IPS DF 19.7 (cell line): ENCODE results near the gene LYSMD3.

Experiments used
- DNase-seq: peaks from one replicate; pipeline ENCODE4 v3.0.0-alpha.2; 2013; ENCODE audit warnings: low read depth, low spot score

Gene LYSMD3

GRCh38 chr5:90483206-90483605 is 46.2 kb downstream of the LYSMD3 start:
- no peak for DNase-seq

- DNase-seq: no peak
Observed at GRCh38 chr5:90480699-90481098, 48.7 kb downstream of the LYSMD3 start.

GRCh38 chr5:90479611-90480385 is 49.6 kb downstream of the LYSMD3 start:
- no peak for DNase-seq

GRCh38 chr5:90477621-90478215 is 51.7 kb downstream of the LYSMD3 start:
- DNase-seq: no peak

GRCh38 chr5:90477073-90477472 is 52.3 kb downstream of the LYSMD3 start:
- peak; percentile 82 for DNase-seq

- DNase-seq: no peak
Observed at GRCh38 chr5:90476391-90476790, 53.0 kb downstream of the LYSMD3 start.

- DNase-seq: no peak
Observed at GRCh38 chr5:90475436-90475980, 53.9 kb downstream of the LYSMD3 start.

- DNase-seq: peak; percentile 63
Observed at GRCh38 chr5:90474235-90475107, 54.9 kb downstream of the LYSMD3 start, which contains the start of the genes MBLAC2 and POLR3G. TSS of gene MBLAC2 (minus strand) at chr5:90474771. CDS start at chr5:90474292, 479 bp downstream. TSS of gene POLR3G (plus strand) at chr5:90474864. CDS start at chr5:90485568, 10,704 bp downstream.

GRCh38 chr5:90473396-90474234 is 55.8 kb downstream of the LYSMD3 start:
- no peak for DNase-seq

- no peak for DNase-seq
Observed at GRCh38 chr5:90472783-90473395, 56.5 kb downstream of the LYSMD3 start.
